HT1080 (cell line): Measurements from ENCODE around the gene MRPL53. TPM values are rescaled to one million over a fixed set of nuclear protein-coding genes. Genes with fewer than 3 reads are reported as not detected.
"Not testable (repeated sequence)": the region's sequence is repeated elsewhere in the genome, so short reads cannot be mapped to it uniquely, and the experiment has no call there.

Source experiments
- DNase-seq: peaks from one replicate; pipeline ENCODE4 v3.0.0-alpha.2; 2015; ENCODE audit warnings: low read depth
- total RNA-seq: library from RNA; depleted of rRNA; stranded (reverse); fragments of >200 nt; shearing (Covaris generic); gene quantifications from 2 replicates; pipeline ENCODE4 v1.2.3, GENCODE V29; 2014

MRPL53 gene
- total RNA-seq, 1 experiment from 2014 or later: 79.3 TPM

GRCh38 chr2:74454654-74455511 is 17.6 kb downstream of the MRPL53 start, which contains the start of gene INO80B:
INO80B (plus strand) TSS chr2:74455087; CDS start chr2:74455117, 30 bp downstream.
- peak; percentile 95 for DNase-seq

GRCh38 chr2:74450570-74451190 is 21.8 kb downstream of the MRPL53 start:
- no peak for DNase-seq

DNA sequence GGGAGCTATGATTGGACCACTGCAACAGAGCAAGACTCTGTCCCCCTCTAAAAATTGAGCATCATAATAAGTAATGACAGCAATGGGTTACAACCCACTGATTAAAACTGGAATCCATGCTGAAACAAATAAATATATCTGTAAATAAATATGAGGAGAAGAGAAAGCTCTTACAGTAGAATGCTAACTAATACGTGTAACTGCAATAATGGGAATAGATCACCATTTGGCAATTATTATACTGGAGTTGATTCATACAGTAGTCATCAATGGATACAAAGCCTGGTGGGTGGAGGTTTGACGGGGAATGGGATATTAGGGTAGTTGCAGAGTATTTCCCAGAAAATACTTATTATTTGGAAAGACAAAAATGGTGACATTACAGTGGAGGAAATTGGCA is 23.7 kb downstream of the MRPL53 start:
- DNase-seq: no peak

- DNase-seq: no peak
Measured at GRCh38 chr2:74447230-74447999, 25.1 kb downstream of the MRPL53 start.

DNA sequence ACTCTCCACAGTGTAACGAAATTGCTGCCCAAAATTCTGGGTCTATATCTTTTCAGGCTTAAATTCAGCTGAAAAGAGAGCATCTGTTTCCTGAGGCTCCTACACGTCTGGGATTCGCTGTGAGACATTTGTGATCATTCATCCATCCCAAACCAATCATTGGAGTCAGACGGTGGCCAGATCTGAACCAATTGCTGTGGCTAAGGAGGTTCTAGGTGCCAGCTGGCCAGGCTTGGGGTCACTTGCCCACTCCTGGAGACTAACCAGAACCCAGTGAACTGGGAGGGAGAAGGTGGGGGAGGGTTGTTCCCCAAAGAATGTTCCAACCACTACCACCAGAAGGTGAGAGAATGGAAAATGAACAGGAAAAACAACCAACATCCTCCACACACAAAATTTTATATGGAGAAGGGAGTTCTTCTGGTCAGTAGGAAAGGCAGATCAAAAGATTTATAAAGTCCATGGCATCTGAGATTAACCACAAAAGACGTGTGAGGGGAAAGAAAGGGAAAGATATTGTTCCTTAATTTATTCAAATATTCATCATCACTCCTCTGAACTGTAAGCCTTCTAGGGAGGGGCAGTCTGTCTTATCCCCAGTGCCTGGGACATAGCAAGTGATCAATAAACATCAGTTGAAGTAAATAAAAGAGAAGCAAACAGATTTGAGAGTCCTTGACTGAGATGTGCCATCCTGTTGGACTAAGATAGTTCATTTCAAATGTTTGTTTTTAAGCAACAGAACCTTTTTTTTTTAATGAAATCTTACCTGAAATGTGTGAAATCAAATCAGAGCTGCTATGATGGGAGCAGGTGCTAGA is 27.8 kb downstream of the MRPL53 start:
- DNase-seq: no peak

GRCh38 chr2:74442483-74443297 is 29.8 kb downstream of the MRPL53 start:
- DNase-seq: not testable (repeated sequence)

DNA sequence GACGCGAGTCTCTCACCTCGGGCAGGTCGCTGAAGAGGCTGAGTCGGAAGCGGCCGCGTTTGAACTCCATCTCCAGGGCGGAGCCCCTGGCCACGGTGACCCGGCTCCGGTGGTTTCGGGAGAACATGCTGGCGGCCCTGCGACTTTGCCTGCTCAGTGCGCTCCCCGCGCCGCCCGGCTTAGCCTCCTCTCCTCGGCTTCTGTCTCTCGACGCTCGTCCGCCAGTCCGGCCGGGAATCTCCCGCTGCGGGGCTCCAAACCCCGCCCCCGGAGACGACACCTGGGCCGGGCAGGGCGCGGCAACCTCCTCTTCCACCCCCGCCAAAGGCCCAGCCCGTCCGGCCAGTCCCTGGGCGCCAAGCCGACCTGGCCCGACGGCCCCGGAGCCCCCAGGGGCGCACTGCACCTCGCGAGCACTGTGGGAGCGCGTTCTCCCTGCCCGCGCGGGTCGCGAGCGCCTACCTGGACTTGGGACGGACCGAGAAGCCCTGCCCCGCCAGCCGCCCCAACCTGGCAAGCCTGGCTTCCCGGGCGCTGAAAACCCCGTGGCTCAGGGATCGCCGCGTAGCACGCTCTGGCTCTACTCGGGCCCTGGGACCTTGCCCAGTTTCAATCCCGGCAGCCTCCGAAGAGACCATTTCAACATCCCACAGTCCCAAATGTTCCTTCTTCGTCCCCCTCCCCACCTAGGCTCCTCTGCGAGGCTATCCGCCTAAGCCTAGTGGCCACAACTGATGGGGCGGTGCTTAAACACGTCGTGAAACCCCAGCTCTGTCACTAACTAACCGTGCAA is 30.6 kb downstream of the MRPL53 start, which contains the start of gene RTKN:
Gene RTKN, minus strand, starts transcription at position 248 of the 793 bp plus-strand sequence. Its CDS starts 121 bp downstream, at position 127.
- no peak for DNase-seq

DNA sequence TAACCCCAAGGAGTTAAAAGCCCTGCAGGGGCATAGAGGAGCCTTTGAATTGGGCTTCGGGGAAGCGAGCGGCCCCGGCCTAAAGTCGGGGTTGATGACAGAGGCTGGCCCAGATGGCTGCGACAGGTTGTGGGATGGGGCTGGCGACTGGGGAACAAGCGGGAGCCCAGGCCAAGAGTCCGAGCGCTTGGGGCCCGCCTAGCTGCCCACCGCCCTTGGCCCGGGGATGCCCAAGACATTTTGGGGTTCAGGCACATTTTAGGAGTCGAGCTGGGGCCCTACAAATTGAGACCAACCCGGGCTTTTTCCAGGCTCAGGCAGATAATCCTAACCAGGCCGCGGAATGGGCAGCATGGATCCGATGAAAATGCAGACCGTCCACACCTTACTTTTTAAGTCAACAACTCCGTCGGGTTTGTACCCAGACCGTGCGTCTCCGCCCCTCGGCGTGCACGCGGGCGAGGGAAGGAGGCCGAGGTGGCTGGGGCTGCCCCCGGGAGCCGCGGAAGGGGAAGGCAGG is 31.2 kb downstream of the MRPL53 start:
- DNase-seq: no peak

DNA sequence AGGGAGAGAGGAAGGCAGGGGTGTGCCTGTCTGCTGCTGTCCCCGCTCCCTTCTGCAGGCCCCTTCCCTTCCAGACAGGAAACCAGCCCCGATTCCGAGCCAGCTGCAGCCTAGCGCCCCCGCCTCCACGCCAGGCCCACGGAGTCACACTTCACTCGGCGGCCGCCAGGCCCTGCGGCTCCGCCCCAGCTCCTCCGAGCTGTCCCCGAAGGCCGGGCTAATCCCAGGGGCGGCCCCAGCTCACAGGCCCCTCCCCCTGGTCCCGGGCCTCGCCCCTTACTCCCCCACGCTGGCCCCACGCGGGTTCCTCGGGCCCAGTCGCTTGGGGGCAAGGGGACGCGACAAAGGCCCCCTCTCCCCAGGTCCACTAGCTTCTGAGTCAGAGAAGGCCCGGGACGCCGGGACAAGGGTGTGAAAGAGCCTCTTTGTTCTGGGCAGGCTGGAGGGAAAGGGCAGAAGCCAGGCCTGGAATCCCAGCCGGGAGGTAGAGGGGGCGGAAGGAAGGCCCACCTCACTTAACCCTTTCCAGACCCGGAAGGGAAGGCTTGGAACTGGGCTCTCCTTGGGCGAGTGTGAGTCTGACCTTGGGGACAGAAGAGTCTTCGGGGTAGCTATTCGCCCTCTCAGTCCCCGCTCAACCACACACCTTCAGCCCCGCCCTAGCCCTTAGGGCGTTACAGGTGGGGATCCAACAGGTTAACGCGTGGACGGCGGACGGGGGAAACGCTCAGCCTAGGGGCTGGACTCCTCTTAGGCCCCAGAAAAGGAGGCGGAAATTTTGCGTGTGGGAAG is 31.9 kb downstream of the MRPL53 start:
- peak; percentile 81 for DNase-seq

GRCh38 chr2:74439803-74440377 is 32.6 kb downstream of the MRPL53 start:
- DNase-seq: peak; percentile 63

DNA sequence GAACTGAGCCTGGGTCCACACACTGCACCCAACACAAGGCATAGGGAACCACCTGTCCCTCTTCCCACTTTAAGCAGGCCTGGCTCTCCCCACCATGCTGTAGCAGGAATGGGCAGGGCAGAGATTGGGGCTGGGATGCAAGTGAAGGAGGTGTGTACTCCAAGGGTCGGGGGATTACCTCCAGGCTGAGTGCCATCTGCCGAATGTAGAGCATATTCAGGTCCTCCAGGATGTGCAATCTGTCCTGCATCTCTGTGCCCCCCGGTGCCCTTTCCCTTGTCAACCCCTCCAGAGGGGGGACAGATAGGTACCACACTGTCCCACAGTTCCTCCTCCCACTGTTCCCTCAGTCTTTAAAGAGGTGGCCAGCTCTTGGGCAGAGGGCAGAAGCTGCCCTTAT is 33.1 kb downstream of the MRPL53 start:
- DNase-seq: no peak

GRCh38 chr2:74438248-74438647 is 34.2 kb downstream of the MRPL53 start:
- no peak for DNase-seq

DNA sequence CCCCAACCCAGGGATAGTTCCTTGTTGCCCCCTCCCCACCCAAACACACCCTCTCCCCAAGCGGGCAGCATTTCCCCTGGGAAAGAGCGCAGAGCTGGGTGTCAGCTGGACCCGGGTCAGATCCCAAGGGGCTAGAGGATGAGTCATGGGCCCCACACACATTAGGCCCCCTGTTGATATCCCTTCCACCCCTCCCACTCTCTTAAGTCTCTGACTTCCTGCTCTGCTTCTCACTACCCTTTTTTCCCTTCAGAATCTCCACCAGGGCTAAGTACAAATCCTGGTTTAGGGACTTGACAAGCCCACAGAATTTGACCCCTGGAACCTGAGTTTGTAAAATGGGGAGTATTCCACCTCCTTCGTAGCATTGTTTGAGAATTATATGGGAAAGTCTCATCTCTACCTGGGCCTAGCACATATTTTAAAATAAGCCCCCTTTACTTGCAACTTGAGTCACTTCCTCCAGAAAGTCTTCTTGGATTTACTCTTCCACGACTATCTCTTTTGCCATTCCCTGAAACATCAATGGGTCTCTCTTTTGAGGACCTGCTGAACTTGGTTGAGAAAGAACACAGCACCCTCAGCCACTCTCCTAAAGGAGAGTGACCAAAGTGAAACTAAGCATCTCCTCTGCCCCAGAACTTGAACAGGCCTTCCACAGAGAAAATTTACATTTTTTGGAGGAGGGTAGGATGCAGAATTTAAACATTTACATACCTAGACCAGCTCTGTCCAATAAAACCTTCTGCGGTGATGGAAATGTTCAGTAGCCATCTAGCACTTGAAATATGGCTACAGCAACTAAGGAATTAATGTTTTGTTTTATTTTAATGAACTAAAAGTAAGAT is 35.4 kb downstream of the MRPL53 start:
- no peak for DNase-seq

DNA sequence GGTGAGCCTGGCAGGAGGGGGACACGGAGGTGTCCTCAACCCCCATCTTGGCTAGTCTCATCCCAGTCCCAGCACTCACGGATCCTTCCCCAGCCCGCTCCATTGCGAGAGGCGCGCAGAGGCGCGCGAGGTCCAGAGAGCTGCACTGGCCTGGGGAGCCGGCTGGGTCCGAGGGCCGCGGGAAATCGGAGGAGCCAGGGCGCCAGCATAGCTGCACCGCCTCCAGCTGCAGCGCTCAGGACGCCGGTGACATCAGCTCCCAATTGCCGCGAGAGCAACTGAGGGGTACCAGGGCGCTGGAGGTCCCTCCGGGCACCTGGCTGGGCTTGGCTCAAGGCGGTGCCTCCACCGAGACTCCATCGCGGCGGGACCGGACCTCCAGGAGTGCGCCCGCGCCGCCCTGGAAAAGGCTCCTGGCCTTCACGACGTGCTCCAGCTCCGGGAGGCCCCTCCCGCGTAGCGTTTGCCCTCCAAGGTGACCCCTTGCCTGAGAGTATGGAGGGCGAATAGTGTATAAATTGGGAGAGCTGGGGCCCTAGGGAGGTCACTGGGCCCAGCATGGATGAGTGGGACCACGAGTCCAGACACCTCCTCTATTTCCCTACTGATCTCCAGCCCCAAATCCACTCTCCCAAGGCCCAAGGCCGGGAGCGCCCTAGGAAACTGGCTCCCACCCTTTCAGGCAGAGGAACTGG is 36.2 kb downstream of the MRPL53 start:
- DNase-seq: no peak

DNA sequence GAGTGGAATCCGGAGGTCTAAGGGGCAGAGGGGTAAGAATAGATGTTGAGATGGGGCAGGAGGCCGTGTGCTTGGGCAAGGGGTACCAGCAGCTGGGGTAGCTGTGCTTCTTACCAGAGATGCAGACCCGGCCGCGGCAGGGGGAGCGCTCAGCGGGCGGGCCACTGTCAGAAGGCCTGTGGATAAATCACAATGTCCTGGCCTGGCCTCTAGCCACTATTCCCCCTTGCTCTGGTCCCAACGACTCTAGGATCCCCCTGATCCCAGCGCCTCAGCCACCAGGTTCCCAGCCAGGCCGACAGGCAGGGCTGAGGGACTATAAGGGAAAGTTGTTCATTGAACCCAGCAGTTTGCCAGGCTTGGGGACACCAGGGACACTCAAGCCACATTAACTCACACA is 42.0 kb downstream of the MRPL53 start:
- no peak for DNase-seq
